Astrocyte (in vitro differentiated cells and primary cell): ENCODE measurements around the gene FXYD4. TPM values are rescaled to one million over a fixed set of nuclear protein-coding genes. Genes with fewer than 3 reads are reported as not detected.

ENCODE experiments used
- DNase-seq: peaks from one replicate; pipeline ENCODE4 v3.0.0-alpha.2; 2010; ENCODE audit warnings: low read depth
- FAIRE-seq: peaks from 2 replicates; lab custom pipeline; 2011; peaks lifted over from hg19 to GRCh38; lab: Jason Lieb, UNC
- H2AFZ ChIP-seq: 2 replicates; pipeline ENCODE4 v1.6.0; 2012; ENCODE audit warnings: low read depth, low read length, inconsistent platforms
- H3K27ac ChIP-seq: 2 replicates; pipeline ENCODE4 v1.5.1; 2011; ENCODE audit warnings: low read depth, low read length, inconsistent platforms
- H3K27me3 ChIP-seq: 2 replicates; pipeline ENCODE4 v1.6.0; 2011; ENCODE audit warnings: low read length, inconsistent platforms; ENCODE audit not compliant: insufficient read depth
- H3K36me3 ChIP-seq: 2 replicates; pipeline ENCODE4 v1.5.1; 2011; ENCODE audit warnings: low read length, inconsistent platforms; ENCODE audit not compliant: insufficient read depth
- H3K4me1 ChIP-seq: 2 replicates; pipeline ENCODE4 v1.5.1; 2011; ENCODE audit warnings: low read length, inconsistent platforms; ENCODE audit not compliant: insufficient read depth
- H3K4me2 ChIP-seq: 2 replicates; pipeline ENCODE4 v1.6.0; 2012; ENCODE audit warnings: low read length, inconsistent platforms
- H3K4me3 ChIP-seq: 2 replicates; pipeline ENCODE4 v1.5.1; 2011; ENCODE audit warnings: low read depth, mild to moderate bottlenecking, low read length, inconsistent platforms; ENCODE audit not compliant: insufficient read depth
- H3K79me2 ChIP-seq: 2 replicates; pipeline ENCODE4 v1.6.0; 2012; ENCODE audit warnings: mild to moderate bottlenecking, low read length, inconsistent platforms; ENCODE audit not compliant: insufficient read depth
- H3K9ac ChIP-seq: 2 replicates; pipeline ENCODE4 v1.6.0; 2012; ENCODE audit warnings: mild to moderate bottlenecking, low read length, inconsistent platforms
- H3K9me3 ChIP-seq: 2 replicates; pipeline ENCODE4 v1.5.1; 2012; ENCODE audit warnings: low read depth, mild to moderate bottlenecking, low read length, inconsistent platforms; ENCODE audit not compliant: insufficient read depth
- H4K20me1 ChIP-seq: 2 replicates; pipeline ENCODE4 v1.6.0; 2012; ENCODE audit warnings: low read length, inconsistent platforms; ENCODE audit not compliant: insufficient read depth
- H3K27ac Mint-ChIP-seq: one replicate; pipeline ENCODE4 v1.8.0; 2021; ENCODE audit warnings: mild to moderate bottlenecking, mixed read lengths; ENCODE audit not compliant: unreplicated experiment
- H3K27me3 Mint-ChIP-seq: one replicate; pipeline ENCODE4 v1.8.0; 2021; ENCODE audit warnings: low read depth, mixed read lengths; ENCODE audit not compliant: unreplicated experiment
- H3K36me3 Mint-ChIP-seq: one replicate; pipeline ENCODE4 v1.8.0; 2021; ENCODE audit warnings: low read depth, mixed read lengths; ENCODE audit not compliant: unreplicated experiment
- H3K4me1 Mint-ChIP-seq: one replicate; pipeline ENCODE4 v1.8.0; 2021; ENCODE audit warnings: low read depth, mixed read lengths; ENCODE audit not compliant: unreplicated experiment
- H3K4me3 Mint-ChIP-seq: one replicate; pipeline ENCODE4 v1.8.0; 2021; ENCODE audit warnings: mild to moderate bottlenecking, moderate library complexity, mixed read lengths; ENCODE audit not compliant: unreplicated experiment
- H3K9me3 Mint-ChIP-seq: one replicate; pipeline ENCODE4 v1.8.0; 2021; ENCODE audit warnings: mild to moderate bottlenecking, mixed read lengths; ENCODE audit not compliant: unreplicated experiment
- EZH2 ChIP-seq: IDR thresholded peaks from 2 replicates; pipeline ENCODE4 v1.6.1; 2012; ENCODE audit warnings: mild to moderate bottlenecking, low read length, inconsistent platforms; ENCODE audit not compliant: insufficient read depth
- total RNA-seq: library from RNA; stranded (reverse); gene quantifications from 2 replicates; pipeline ENCODE4 v1.2.1, GENCODE V29; 2021
- TF ChIP-seq, protein P1 (sequence below): IDR thresholded peaks from 2 replicates; pipeline ENCODE4 v1.5.1; 2011; ENCODE audit warnings: low read depth, mild to moderate bottlenecking, inconsistent platforms, low read length, moderate library complexity; ENCODE audit not compliant: insufficient read depth

Gene FXYD4
- total RNA-seq, 1 donor from 2014 or later = not detected

DNA sequence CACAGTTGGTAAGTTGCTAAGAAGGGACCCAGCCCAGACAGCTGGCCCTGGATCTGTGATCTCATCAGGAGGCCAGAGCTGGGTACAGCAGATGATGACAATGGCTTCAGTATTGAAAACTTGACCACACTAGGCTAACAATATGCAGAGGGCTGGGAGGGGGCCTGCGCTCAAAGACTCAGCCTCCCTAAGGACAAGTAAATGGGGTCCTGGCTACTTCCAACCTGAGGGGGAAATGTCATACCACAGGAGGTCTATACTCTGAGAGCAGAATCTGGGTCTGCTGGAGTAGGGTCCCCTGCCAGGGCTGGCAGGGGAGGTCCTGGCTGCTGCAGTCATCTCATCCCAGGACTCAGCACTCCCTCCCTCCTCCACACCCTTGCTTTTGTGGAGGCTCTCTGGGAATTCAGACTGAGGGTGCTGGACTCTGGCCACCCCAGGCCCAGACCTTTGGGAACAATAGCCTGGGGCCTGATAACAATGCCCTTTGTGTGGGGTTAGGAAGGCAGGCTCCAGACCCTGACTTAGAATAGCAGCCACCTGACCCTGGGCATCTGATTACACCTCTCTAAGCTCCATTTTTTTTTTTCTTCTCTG lies 1.4 kb downstream of the FXYD4 start:
- H3K36me3 Mint-ChIP-seq = no peaks in the 10 kb centered on the region
- H3K27me3 Mint-ChIP-seq = peaks cover 7% of the 10 kb centered on the region
- TF ChIP-seq EZH2 = no peak
- TF ChIP-seq, protein P1, sequence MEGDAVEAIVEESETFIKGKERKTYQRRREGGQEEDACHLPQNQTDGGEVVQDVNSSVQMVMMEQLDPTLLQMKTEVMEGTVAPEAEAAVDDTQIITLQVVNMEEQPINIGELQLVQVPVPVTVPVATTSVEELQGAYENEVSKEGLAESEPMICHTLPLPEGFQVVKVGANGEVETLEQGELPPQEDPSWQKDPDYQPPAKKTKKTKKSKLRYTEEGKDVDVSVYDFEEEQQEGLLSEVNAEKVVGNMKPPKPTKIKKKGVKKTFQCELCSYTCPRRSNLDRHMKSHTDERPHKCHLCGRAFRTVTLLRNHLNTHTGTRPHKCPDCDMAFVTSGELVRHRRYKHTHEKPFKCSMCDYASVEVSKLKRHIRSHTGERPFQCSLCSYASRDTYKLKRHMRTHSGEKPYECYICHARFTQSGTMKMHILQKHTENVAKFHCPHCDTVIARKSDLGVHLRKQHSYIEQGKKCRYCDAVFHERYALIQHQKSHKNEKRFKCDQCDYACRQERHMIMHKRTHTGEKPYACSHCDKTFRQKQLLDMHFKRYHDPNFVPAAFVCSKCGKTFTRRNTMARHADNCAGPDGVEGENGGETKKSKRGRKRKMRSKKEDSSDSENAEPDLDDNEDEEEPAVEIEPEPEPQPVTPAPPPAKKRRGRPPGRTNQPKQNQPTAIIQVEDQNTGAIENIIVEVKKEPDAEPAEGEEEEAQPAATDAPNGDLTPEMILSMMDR = no peak
- no peaks in the 10 kb centered on the region for H3K9me3 ChIP-seq
- no peak overlapping the region for H3K27ac ChIP-seq
- no peaks in the 10 kb centered on the region for H4K20me1 ChIP-seq
- no peak overlapping the region for H3K4me3 Mint-ChIP-seq
- H3K9me3 Mint-ChIP-seq = no peaks in the 10 kb centered on the region
- no peaks in the 10 kb centered on the region for H3K4me1 Mint-ChIP-seq
- H3K27me3 ChIP-seq = no peaks in the 10 kb centered on the region
- FAIRE-seq (no peak), DNase-seq (no peak)
- H3K36me3 ChIP-seq = no peaks in the 10 kb centered on the region
- H2AFZ ChIP-seq = no peak overlapping the region
- H3K4me3 ChIP-seq = no peak overlapping the region
- no peaks in the 10 kb centered on the region for H3K4me1 ChIP-seq
- H3K9ac ChIP-seq = no peak overlapping the region
- no peaks in the 10 kb centered on the region for H3K79me2 ChIP-seq
- H3K4me2 ChIP-seq = no peak overlapping the region
- no peak overlapping the region for H3K27ac Mint-ChIP-seq

DNA sequence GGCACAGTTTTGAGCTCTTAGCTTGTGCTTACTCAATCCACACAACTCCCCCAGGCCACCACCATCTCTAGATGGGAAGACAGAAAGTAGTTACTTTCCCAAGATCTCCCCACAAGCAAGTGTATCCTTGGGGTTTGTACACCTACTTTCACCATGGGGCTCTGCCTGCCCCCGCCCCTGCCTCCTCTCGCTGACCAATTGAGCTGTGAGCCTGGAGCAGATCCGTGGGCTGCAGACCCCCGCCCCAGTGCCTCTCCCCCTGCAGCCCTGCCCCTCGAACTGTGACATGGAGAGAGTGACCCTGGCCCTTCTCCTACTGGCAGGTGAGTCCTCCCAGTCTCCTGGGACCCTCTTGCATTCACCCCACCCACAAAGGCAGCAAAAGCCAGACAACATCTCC lies 2.0 kb downstream of the FXYD4 start:
- no peak overlapping the region for H3K4me3 Mint-ChIP-seq
- H3K4me2 ChIP-seq = no peak overlapping the region
- H3K9ac ChIP-seq = no peak overlapping the region
- H3K27ac Mint-ChIP-seq = no peak overlapping the region
- H3K36me3 ChIP-seq = no peaks in the 10 kb centered on the region
- DNase-seq (no peak), FAIRE-seq (no peak)
- no peak overlapping the region for H3K27ac ChIP-seq
- H3K27me3 Mint-ChIP-seq = peaks cover 7% of the 10 kb centered on the region
- H3K4me1 ChIP-seq = no peaks in the 10 kb centered on the region
- no peaks in the 10 kb centered on the region for H3K79me2 ChIP-seq
- H3K36me3 Mint-ChIP-seq = no peaks in the 10 kb centered on the region
- no peaks in the 10 kb centered on the region for H3K9me3 Mint-ChIP-seq
- no peaks in the 10 kb centered on the region for H3K4me1 Mint-ChIP-seq
- TF ChIP-seq, protein P1 = no peak
- TF ChIP-seq EZH2 = no peak
- no peak overlapping the region for H2AFZ ChIP-seq
- no peak overlapping the region for H3K4me3 ChIP-seq
- H4K20me1 ChIP-seq = no peaks in the 10 kb centered on the region
- H3K27me3 ChIP-seq = no peaks in the 10 kb centered on the region
- H3K9me3 ChIP-seq = no peaks in the 10 kb centered on the region

DNA sequence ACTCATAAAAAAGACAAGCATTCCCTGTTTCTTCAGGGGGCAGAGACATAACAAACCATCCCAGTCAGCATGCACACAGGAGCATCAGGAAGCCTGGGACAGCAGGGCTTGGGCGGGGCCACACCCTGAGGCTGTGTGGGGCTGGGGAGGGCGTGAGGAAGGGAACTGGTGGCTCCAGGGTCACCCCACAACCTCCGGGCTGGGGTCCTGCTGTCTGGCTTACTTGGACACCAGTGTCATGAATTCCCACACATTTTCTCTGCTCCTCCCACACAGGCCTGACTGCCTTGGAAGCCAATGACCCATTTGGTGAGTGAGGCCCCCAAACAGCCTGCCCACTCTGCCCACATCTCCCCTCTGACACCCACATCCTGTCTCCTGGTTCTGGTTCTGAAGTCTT lies 2.8 kb downstream of the FXYD4 start:
- H3K27me3 ChIP-seq = no peaks in the 10 kb centered on the region
- Mint-ChIP-seq H3K27me3 (peaks cover 7% of the 10 kb centered on the region), H3K36me3 (no peaks in the 10 kb centered on the region)

More for the DNA sequence above, 2.8 kb downstream of the FXYD4 start:
- H3K9me3 Mint-ChIP-seq = no peaks in the 10 kb centered on the region
- no peak overlapping the region for H3K9ac ChIP-seq
- H3K4me3 Mint-ChIP-seq = no peak overlapping the region
- DNase-seq (no peak), FAIRE-seq (no peak)
- no peaks in the 10 kb centered on the region for H3K79me2 ChIP-seq
- H3K4me1 Mint-ChIP-seq = no peaks in the 10 kb centered on the region
- no peak overlapping the region for H3K27ac Mint-ChIP-seq
- no peaks in the 10 kb centered on the region for H3K9me3 ChIP-seq
- no peaks in the 10 kb centered on the region for H3K4me1 ChIP-seq
- H3K36me3 ChIP-seq = no peaks in the 10 kb centered on the region
- H2AFZ ChIP-seq = no peak overlapping the region
- no peaks in the 10 kb centered on the region for H4K20me1 ChIP-seq
- H3K4me3 ChIP-seq = no peak overlapping the region
- no peak for TF ChIP-seq EZH2
- TF ChIP-seq, protein P1 = no peak
- H3K27ac ChIP-seq = no peak overlapping the region
- no peak overlapping the region for H3K4me2 ChIP-seq
